ENCODE measurements around the gene SRP72. TPM values are rescaled to one million over a fixed set of nuclear protein-coding genes. Genes with fewer than 3 reads are reported as not detected.

SRP72 gene
- polyA plus RNA-seq, 4 donors = 18.8 to 65.8 (median 35.1) TPM

DNA sequence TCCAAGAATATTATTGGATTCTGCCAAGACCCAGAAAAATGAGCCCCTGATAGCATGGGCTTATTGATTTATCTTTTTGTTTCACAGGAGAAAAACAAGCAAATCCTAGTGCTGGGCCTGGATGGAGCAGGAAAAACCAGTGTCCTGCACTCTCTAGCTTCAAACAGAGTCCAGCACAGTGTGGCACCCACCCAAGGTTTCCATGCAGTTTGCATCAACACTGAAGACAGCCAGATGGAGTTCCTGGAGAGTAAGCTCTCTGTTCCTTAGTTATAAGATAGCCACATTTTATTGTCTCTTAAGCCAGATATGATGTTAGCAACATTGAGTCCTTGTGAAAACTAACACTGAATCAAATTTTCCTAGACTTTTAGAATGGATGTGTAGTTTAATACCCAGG lies 43.7 kb downstream of the SRP72 start:
- no peaks in the 10 kb centered on the region for H3K9me3 ChIP-seq (ENCODE audit: control insufficient read depth in 2 of 2, insufficient read depth in 1 of 2, low read depth in 1 of 2, low read length in 1 of 2)
- no peak overlapping the region for H3K27ac ChIP-seq (ENCODE audit: low read depth in 1 of 3, low read length in 2 of 3)
- no peaks in the 10 kb centered on the region for H3K36me3 ChIP-seq (ENCODE audit: control insufficient read depth in 3 of 3, insufficient read depth in 2 of 3, low read depth in 1 of 3, low read length in 3 of 3)
- no peak for DNase-seq
- H3K4me1 ChIP-seq (ENCODE audit: control insufficient read depth in 3 of 3, insufficient read depth in 2 of 3, low read depth in 1 of 3, low read length in 2 of 3) = peaks cover 0 to 5% (median 2%) of the 10 kb centered on the region in 3 donors
- no peak overlapping the region for H3K4me3 ChIP-seq (ENCODE audit: low read depth in 1 of 3, low read length in 3 of 3)
- FAIRE-seq = no peak
- peaks cover 0 to 9% (median 0%) of the 10 kb centered on the region in 3 donors for H3K27me3 ChIP-seq (ENCODE audit: control insufficient read depth in 3 of 3, insufficient read depth in 3 of 3, low read length in 3 of 3)

DNA sequence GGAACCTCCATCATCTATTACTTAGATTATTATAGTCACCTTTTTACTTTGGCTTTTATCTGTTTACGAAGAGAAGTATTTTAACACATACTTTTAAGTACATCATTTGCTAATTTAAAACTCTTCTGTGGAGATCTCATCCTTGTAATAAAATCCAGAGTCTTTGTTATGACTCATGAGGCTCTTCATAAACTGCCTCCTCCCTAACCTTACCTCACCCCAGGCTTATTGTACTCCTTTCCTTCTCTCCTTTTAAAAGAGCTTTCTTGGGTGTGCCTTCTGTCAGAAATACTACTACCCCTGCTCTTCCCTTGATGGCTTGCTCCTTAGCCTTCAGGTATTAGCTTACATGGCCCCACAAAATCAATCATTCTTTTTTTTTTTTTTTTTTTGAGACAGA lies 44.7 kb downstream of the SRP72 start:
- Histone ChIP-seq H3K27ac (ENCODE audit: low read depth in 1 of 3, low read length in 2 of 3) (no peak overlapping the region), H3K4me3 (ENCODE audit: low read depth in 1 of 3, low read length in 3 of 3) (no peak overlapping the region), H3K9me3 (ENCODE audit: control insufficient read depth in 2 of 2, insufficient read depth in 1 of 2, low read depth in 1 of 2, low read length in 1 of 2) (no peaks in the 10 kb centered on the region), H3K27me3 (ENCODE audit: control insufficient read depth in 3 of 3, insufficient read depth in 3 of 3, low read length in 3 of 3) (no peaks in the 10 kb centered on the region), H3K4me1 (ENCODE audit: control insufficient read depth in 3 of 3, insufficient read depth in 2 of 3, low read depth in 1 of 3, low read length in 2 of 3) (no peaks in the 10 kb centered on the region), H3K36me3 (ENCODE audit: control insufficient read depth in 3 of 3, insufficient read depth in 2 of 3, low read depth in 1 of 3, low read length in 3 of 3) (no peaks in the 10 kb centered on the region)
- 94 to 96% (median 95%) methylated on average over 1 of the region's 1 CpG for WGBS, 3 donors
- DNase-seq (no peak), FAIRE-seq (no peak)

DNA sequence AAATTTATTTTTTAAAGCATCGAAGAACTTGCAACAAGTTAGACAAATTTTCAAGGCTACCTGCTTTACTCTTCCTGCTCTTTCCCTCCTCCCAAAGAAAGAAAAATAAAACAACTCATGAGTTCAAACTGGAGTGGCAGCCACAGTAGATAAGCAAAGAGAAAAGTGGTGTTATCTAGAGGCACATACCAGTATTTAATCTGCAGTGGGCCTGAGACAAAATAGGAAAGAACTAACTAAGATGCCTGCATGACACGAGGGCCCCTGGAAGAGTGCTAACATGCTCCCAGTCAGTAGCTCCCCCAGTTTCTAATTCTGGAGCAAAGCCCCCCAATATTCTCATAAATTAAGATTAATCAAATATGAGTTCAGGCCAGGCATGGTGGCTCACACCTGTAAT lies 46.1 kb downstream of the SRP72 start:
- DNase-seq = no peak
- Histone ChIP-seq H3K27me3 (ENCODE audit: control insufficient read depth in 3 of 3, insufficient read depth in 3 of 3, low read length in 3 of 3) (peaks cover 0 to 3% (median 0%) of the 10 kb centered on the region in 3 donors), H3K36me3 (ENCODE audit: control insufficient read depth in 3 of 3, insufficient read depth in 2 of 3, low read depth in 1 of 3, low read length in 3 of 3) (no peaks in the 10 kb centered on the region), H3K4me3 (ENCODE audit: low read depth in 1 of 3, low read length in 3 of 3) (no peak overlapping the region), H3K27ac (ENCODE audit: low read depth in 1 of 3, low read length in 2 of 3) (no peak overlapping the region), H3K4me1 (ENCODE audit: control insufficient read depth in 3 of 3, insufficient read depth in 2 of 3, low read depth in 1 of 3, low read length in 2 of 3) (no peaks in the 10 kb centered on the region), H3K9me3 (ENCODE audit: control insufficient read depth in 2 of 2, insufficient read depth in 1 of 2, low read depth in 1 of 2, low read length in 1 of 2) (no peaks in the 10 kb centered on the region)
- no peak for FAIRE-seq
- WGBS, 3 donors = 65 to 68% (median 66%) methylated on average over 2 of the region's 2 CpGs

DNA sequence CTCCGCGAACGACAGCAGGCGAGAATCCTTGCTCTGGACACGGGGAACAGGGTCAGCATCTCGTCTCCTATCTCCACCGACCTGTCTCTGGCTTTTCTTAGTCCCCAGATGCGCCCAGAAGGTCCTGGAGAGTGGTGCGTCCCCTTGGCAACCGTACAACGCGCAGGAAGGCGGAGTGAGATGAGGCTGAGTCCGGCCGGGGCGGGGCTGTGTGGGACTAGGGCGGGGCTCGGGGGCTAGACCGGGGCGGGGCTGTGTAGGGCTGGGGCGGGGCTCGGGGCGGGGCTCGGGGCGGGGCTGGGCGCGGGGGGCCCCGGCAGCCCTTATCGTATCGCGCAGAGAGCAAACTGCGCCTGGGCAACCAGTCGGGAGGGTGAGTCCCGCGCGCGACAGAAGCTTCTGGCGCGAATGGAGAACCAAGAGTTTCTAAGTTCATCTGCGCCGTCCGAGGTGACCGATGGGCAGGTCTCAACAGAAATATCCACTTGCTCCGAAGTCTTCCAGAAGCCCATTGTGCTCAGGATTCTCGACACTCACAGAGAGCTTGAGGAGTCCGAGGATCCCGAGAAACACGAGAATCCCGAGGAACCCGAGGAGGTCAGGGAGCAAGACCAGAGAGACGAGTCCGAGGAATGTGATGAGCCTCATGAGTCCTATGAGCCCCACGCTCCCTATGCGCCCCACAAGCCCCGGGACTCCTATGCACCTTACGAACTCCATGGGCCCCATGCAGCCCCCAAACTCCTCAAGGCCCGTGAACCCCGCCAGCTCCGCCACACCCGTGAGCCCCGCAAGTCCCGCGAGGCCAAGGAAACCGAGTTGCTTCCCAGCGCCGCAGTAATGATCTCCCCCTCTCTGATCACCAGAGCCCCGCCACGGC lies 63.1 kb downstream of the SRP72 start:
- no peaks in the 10 kb centered on the region for H3K36me3 ChIP-seq (ENCODE audit: control insufficient read depth in 3 of 3, insufficient read depth in 2 of 3, low read depth in 1 of 3, low read length in 3 of 3)
- no peaks in the 10 kb centered on the region for H3K9me3 ChIP-seq (ENCODE audit: control insufficient read depth in 2 of 2, insufficient read depth in 1 of 2, low read depth in 1 of 2, low read length in 1 of 2)
- no peak overlapping the region for H3K27ac ChIP-seq (ENCODE audit: low read depth in 1 of 3, low read length in 2 of 3)
- peak; percentile 78 to 80 for DNase-seq
- H3K4me1 ChIP-seq (ENCODE audit: control insufficient read depth in 3 of 3, insufficient read depth in 2 of 3, low read depth in 1 of 3, low read length in 2 of 3) = peaks cover 0 to 6% (median 2%) of the 10 kb centered on the region in 3 donors
- H3K27me3 ChIP-seq (ENCODE audit: control insufficient read depth in 3 of 3, insufficient read depth in 3 of 3, low read length in 3 of 3) = peaks cover 0 to 32% (median 3%) of the 10 kb centered on the region in 3 donors
- 3 to 4% (median 3%) methylated on average over 60 to 68 of the region's 68 CpGs for WGBS, 3 donors
- FAIRE-seq = no peak
- peak overlapping the region; percentile 20 to 43 (median 29) for H3K4me3 ChIP-seq (ENCODE audit: low read depth in 1 of 3, low read length in 3 of 3)

DNA sequence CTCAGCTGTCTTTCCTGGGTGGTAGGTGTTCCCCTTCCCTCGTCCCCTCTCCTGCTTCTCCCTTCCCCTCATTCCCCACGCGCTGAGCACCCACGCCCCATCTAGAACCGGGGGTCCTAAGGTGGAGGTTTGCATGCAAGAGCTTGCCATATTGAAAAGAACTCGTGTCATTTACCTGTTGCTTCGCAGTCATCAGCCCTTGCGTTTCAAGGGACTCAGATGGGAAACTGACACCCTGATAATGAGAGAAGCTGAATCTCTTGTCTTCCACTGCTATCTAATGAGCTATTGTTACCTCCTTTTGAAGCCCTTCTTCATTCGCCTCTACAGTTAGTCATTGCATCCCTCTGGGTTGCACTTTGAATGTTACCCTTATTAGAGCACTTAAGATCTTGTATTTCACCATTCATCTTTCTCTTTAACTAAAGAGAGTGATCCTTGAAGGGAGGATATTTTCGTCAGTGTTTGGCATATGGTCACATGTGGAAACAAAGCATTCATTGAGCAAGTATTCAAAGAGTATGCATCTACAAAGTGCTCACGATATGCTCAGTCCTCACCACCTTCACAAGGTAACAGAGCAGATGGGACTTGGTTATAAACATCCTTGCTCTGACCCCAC lies 63.8 kb downstream of the SRP72 start:
- Histone ChIP-seq H3K4me1 (ENCODE audit: control insufficient read depth in 3 of 3, insufficient read depth in 2 of 3, low read depth in 1 of 3, low read length in 2 of 3) (peaks cover 0 to 6% (median 2%) of the 10 kb centered on the region in 3 donors), H3K9me3 (ENCODE audit: control insufficient read depth in 2 of 2, insufficient read depth in 1 of 2, low read depth in 1 of 2, low read length in 1 of 2) (no peaks in the 10 kb centered on the region), H3K27ac (ENCODE audit: low read depth in 1 of 3, low read length in 2 of 3) (no peak overlapping the region), H3K4me3 (ENCODE audit: low read depth in 1 of 3, low read length in 3 of 3) (peak overlapping the region in 2 of 3 donors; percentile 29 to 43), H3K36me3 (ENCODE audit: control insufficient read depth in 3 of 3, insufficient read depth in 2 of 3, low read depth in 1 of 3, low read length in 3 of 3) (no peaks in the 10 kb centered on the region), H3K27me3 (ENCODE audit: control insufficient read depth in 3 of 3, insufficient read depth in 3 of 3, low read length in 3 of 3) (peaks cover 0 to 32% (median 3%) of the 10 kb centered on the region in 3 donors)
- peak in 1 of 2 donors; percentile 2 for DNase-seq
- FAIRE-seq = no peak
- WGBS, 3 donors = 26 to 40% (median 36%) methylated on average over 11 of the region's 11 CpGs

DNA sequence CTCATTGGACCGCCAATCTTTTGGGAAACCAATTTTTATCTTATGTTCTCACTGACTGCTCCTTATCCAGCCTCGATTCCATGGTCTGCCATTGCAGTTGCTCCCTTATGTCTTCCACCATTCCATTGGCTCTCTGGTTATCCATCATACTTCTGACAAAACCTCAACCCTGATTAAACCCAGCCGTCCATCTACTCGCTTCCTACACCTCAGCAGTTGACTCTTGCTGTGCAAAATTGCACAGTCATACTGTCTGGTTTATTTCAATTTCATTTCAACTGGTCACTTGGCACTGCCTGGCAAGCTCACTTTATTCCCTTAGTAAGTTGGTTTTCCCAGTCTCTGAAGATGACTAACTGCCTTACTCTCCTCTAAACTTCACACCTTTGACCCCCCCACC lies 64.4 kb downstream of the SRP72 start:
- H3K4me1 ChIP-seq (ENCODE audit: control insufficient read depth in 3 of 3, insufficient read depth in 2 of 3, low read depth in 1 of 3, low read length in 2 of 3) = peaks cover 0 to 6% (median 2%) of the 10 kb centered on the region in 3 donors
- DNase-seq (peak in 1 of 2 donors; percentile 18), FAIRE-seq (no peak)
- peaks cover 0 to 32% (median 3%) of the 10 kb centered on the region in 3 donors for H3K27me3 ChIP-seq (ENCODE audit: control insufficient read depth in 3 of 3, insufficient read depth in 3 of 3, low read length in 3 of 3)
- no peaks in the 10 kb centered on the region for H3K9me3 ChIP-seq (ENCODE audit: control insufficient read depth in 2 of 2, insufficient read depth in 1 of 2, low read depth in 1 of 2, low read length in 1 of 2)
- H3K27ac ChIP-seq (ENCODE audit: low read depth in 1 of 3, low read length in 2 of 3) = no peak overlapping the region
- WGBS, 3 donors = 79 to 84% (median 81%) methylated on average over 4 of the region's 4 CpGs
- H3K36me3 ChIP-seq (ENCODE audit: control insufficient read depth in 3 of 3, insufficient read depth in 2 of 3, low read depth in 1 of 3, low read length in 3 of 3) = no peaks in the 10 kb centered on the region
- no peak overlapping the region for H3K4me3 ChIP-seq (ENCODE audit: low read depth in 1 of 3, low read length in 3 of 3)

DNA sequence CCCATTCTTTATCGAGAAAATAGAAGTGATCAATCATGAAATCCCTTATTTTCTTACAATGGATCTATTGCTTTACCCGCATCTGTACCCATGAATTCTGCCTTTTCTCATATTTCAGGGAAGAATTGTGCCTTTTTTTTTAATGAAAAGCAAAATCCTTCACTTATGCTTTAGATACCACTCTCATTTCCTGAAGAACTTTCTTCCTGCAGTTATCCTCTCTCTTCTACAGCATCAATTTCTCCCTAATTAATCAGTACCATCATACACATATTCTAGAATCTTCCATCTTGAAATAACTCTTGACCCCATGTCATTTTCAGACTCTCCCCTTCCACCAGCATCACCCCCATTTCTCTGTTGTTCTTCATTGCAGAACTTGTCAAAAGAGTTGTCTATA lies 64.8 kb downstream of the SRP72 start:
- WGBS, 3 donors = 46 to 91% (median 64%) methylated on average over 2 of the region's 2 CpGs
- Histone ChIP-seq H3K4me3 (ENCODE audit: low read depth in 1 of 3, low read length in 3 of 3) (no peak overlapping the region), H3K36me3 (ENCODE audit: control insufficient read depth in 3 of 3, insufficient read depth in 2 of 3, low read depth in 1 of 3, low read length in 3 of 3) (no peaks in the 10 kb centered on the region), H3K4me1 (ENCODE audit: control insufficient read depth in 3 of 3, insufficient read depth in 2 of 3, low read depth in 1 of 3, low read length in 2 of 3) (peaks cover 0 to 6% (median 2%) of the 10 kb centered on the region in 3 donors), H3K27me3 (ENCODE audit: control insufficient read depth in 3 of 3, insufficient read depth in 3 of 3, low read length in 3 of 3) (peaks cover 0 to 32% (median 3%) of the 10 kb centered on the region in 3 donors), H3K9me3 (ENCODE audit: control insufficient read depth in 2 of 2, insufficient read depth in 1 of 2, low read depth in 1 of 2, low read length in 1 of 2) (no peaks in the 10 kb centered on the region), H3K27ac (ENCODE audit: low read depth in 1 of 3, low read length in 2 of 3) (no peak overlapping the region)
- FAIRE-seq (no peak), DNase-seq (no peak)

DNA sequence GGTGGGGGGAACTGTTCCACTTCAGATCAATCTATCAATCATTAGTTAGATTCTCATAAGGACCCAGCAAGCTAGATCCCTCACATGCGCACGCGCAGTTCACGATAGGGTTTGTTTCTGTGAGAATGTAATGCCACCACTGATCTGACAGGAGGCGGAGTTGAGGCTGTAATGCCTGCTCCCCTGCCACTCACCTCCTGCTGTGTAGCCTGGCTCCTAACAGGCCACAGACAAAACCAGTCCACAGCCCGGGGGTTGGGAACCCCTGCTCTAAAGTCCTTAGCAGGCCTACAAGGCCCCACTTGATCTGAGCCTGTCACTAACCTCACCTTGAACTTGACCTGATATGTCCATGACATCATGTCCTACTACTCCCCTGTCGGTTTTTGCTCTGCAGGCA lies 68.5 kb downstream of the SRP72 start:
- H3K27ac ChIP-seq (ENCODE audit: low read depth in 1 of 3, low read length in 2 of 3) = no peak overlapping the region
- DNase-seq (no peak), FAIRE-seq (no peak)
- WGBS, 3 donors = 75 to 87% (median 84%) methylated on average over 7 of the region's 7 CpGs
- no peak overlapping the region for H3K4me3 ChIP-seq (ENCODE audit: low read depth in 1 of 3, low read length in 3 of 3)
- H3K4me1 ChIP-seq (ENCODE audit: control insufficient read depth in 3 of 3, insufficient read depth in 2 of 3, low read depth in 1 of 3, low read length in 2 of 3) = peaks cover 0 to 3% (median 0%) of the 10 kb centered on the region in 3 donors
- peaks cover 0 to 24% (median 3%) of the 10 kb centered on the region in 3 donors for H3K27me3 ChIP-seq (ENCODE audit: control insufficient read depth in 3 of 3, insufficient read depth in 3 of 3, low read length in 3 of 3)
- no peaks in the 10 kb centered on the region for H3K9me3 ChIP-seq (ENCODE audit: control insufficient read depth in 2 of 2, insufficient read depth in 1 of 2, low read depth in 1 of 2, low read length in 1 of 2)
- H3K36me3 ChIP-seq (ENCODE audit: control insufficient read depth in 3 of 3, insufficient read depth in 2 of 3, low read depth in 1 of 3, low read length in 3 of 3) = no peaks in the 10 kb centered on the region
